Endothelial cell of hepatic sinusoid (primary cell): Measurements from ENCODE around the gene ECI2.

Experiments
- in situ Hi-C: cut with HindIII; loops from 2 replicates; pipeline ENCODE4 v1.10.0; 2017; ENCODE audit warnings: low sequenced_read_pairs

Gene ECI2

DNA sequence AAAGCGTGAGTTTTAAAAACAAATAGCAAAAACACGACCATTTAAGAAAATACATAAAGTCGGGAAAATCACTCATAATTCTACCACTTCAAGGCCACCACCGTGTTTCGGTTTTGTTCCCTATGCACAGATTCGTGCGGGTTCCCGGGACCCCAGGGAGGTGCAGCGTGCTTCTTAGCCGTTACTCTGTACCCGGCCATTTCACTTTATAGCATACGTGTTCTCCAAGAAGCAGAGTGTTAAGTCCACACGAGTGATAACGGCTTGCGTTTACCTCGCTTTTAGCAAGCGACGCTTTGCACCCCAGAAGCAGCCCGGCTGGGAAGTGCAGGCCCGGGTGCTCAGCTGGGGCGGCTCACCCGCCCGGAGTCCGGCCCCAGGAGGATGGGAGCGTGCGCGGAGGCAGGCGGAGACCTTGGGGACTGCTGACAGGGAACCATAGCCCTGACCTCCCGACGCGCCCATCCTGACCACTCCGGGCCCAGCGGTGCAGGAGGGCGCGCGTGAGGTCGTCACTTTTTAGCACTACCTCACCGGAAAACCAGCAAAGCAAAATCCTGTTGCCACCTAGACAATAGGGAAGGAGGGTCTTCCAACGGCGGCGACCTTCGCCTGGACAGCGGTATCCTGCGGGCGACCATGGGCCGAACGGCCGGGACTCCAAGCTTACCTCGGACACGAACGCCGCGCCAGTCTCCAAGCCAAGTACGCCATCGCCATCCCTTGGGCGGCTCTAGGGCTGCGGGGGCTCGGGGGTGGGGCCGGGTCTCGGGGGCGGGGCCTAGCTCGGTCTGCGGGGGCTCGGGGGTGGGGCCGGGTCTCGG, at the start of gene ECI2:
Gene ECI2 (minus strand): TSS at position 735 of the 824 bp plus-strand sequence. CDS start 15 bp downstream, at position 720.
- in situ Hi-C loops: no loop called here

- in situ Hi-C loops: no loop called here
Measured at GRCh38 chr6:4180652-4181255, 45.4 kb upstream of the ECI2 start.

- in situ Hi-C loops: no loop called here
Measured at GRCh38 chr6:4179960-4180651, 44.7 kb upstream of the ECI2 start.

- in situ Hi-C loops: no loop called here
Measured at GRCh38 chr6:4178737-4179333, 43.5 kb upstream of the ECI2 start.

DNA sequence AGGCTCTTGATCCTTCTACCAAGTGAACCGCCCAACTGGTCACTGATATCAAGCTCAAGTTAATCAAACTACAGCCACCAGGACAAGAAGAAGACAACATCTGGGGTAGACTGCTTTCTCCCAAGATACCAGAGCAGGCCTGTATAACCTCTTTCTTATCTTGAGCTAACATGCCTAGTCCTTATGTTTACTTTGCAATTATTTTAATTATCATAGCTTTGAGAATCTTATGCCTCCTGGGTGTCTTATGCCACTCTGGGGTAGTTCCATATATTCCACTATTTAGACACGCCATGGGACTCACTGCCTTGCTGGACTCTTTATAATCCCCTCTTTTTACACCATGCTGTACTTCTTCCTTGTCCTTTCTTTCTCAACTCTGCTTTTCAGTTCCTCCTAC, 41.5 kb upstream of the ECI2 start:
- in situ Hi-C loops: no loop called here

DNA sequence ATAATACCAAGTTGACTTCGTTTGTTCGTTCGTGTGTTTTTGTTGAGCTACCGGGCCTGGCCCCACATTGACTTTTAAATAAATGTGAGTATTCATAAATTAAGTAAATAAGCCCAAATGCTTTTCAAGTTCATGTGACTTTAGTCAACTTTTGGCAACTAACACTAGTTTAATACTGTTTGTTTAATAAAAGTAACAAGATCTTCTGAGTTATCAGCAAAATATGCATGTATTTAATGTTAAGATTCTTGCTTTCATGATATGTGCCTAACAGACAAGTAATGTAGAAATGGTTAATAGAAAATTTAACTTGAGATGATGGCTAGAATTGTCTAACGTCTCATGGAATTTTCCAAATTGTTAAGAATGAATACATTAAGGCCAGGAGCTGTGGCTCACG, 38.7 kb upstream of the ECI2 start:
- in situ Hi-C loops: no loop called here

- in situ Hi-C loops: no loop called here
Measured at GRCh38 chr6:4172368-4172767, 37.0 kb upstream of the ECI2 start.

DNA sequence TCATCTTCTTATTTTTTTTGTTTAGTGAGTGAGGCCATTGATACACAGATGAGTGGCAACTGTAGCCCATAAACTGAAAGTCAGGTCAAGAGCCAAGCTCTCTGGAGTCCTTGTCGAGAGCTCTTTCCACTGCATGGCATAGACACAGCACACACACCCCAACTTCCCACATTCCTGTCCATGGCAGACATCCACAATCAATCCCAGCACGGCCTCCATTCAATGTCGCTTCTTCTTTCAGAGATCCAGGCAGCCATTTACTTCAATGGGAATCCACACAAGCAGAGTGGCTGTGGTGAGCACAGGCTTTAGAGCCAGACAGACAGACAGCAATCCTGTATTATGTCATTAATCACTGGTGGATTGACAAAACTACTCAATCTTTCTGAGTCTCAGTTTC, 34.9 kb upstream of the ECI2 start:
- in situ Hi-C loops: no loop called here

DNA sequence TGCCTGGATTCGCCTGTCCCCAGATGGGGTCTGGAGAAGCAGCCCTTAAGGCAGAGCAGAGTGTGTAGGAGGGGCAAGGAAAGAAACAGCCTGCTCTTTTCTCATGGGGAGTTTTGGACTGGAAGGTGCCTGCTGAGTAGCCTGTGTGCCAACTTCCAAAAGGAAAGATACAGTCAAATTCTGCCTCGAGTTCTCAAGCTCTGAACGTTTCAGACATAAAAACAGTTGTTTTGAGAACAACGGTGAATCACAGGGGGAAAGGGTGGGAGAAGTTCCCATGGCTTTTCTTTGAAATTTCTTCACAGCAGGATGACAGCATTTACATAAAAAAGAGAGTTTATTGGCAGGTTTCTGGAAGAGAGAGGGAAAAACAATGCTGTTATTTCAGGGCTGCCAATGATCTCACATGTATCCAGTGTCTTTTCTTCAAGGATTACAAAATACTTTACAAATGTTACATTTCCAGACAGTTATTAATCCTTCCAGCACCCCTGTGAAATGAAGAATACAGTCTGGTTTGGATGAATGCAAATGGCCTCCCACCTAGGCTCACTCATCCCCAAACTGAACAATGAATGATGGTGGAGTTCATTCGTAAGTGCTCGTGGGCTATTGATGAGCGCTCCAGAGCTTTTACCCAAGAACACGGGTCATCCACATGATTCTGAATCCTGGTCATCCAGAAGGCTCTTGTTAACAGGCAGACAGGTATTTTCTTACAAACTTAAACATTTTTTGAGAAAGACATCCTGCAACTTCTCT, 33.8 kb upstream of the ECI2 start:
- in situ Hi-C loops: no loop called here

DNA sequence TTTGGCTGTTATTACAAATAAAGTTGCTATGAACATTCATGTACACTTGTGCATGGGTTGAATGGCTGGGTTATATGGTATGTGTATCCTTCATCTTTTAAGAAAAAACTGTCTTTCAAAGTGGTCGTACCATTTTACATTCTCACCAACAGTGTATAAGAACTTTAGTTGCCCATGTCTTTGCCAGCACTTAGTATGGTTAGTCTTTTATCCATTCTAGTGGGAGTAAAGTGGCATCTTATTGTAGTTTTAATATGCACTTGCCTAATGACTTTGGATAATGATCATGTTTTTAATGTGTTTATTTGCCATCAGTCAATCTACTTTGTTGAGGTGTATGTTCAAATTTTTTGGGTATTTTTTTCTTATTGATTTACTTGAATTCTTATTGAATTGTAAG, 32.5 kb upstream of the ECI2 start:
- in situ Hi-C loops: no loop called here

DNA sequence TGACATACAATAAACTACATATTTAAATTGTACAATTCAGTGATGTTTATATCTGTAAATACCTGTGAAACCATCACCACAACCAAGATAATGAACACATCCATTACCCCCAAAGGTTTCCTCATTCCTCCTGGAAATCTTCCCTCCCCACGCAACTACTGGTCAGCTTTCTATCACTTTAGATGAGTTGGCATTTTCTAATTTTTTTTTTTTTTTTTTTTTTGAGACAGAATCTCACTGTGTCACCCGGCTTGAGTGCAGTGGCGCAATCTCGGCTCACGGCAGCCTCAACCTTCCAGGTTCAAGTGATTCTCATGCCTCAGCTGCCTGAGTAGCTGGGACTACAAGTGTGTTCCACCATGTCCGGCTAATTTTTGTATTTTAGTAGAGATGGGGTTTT, 31.7 kb upstream of the ECI2 start:
- in situ Hi-C loops: no loop called here

- in situ Hi-C loops: no loop called here
Measured at GRCh38 chr6:4164456-4164855, 29.1 kb upstream of the ECI2 start.

- in situ Hi-C loops: no loop called here
Measured at GRCh38 chr6:4164117-4164442, 28.7 kb upstream of the ECI2 start.

DNA sequence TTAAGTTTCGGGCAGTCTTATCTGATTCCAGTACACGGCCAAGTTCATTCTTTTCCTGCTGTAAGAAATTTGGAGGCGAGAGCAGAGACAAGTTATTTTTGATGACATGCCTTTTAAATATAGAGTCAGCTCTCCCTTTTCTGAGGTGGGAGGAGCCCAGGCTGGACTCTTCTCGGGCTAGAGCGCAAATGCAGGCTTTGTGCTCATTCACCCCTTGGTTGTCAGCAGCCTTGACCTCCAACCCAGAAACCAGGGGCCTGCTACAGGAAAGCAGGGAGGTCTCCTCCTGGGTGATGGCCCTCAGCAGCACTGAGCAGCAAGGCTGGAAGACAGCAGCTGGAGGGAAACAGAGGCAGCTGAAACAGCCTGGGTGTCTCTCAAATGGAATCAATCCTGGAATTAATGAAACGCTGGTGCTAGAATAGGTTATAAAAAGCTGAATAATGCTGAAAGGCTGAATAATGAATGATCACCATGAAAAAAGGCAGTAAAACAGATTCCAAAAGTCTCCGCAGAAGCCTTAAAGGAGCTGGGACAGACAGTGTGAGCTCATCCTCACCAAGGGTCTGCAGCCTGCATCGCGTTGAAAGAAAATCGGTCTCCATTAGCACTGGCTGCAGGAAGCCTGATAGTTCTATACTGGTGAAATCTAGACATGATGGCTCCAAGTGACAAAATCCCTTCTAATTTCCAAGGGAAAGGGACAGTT, 28.2 kb upstream of the ECI2 start:
- in situ Hi-C loops: no loop called here

DNA sequence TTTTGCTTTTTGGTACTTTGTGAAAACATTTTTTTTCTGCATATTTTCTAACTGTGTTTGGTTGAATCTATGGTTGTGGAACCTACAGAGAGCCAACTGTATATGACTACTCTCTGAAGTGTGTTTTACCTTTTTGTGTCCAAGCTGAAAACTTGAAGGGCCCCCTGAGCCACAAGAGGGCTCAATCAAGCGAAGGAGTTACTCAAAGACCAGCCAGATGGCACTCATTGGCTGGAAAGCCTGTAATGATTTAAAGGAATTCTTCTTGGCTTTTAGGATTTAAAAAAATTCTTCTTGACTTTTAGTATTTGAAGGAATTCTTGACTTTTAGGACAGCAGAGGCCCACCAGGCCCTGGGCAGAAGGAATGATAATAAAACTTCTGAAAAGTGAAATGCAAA, 27.0 kb upstream of the ECI2 start:
- in situ Hi-C loops: no loop called here

- in situ Hi-C loops: no loop called here
Measured at GRCh38 chr6:4159491-4159890, 24.1 kb upstream of the ECI2 start.

GRCh38 chr6:4157506-4157905, 22.1 kb upstream of the ECI2 start:
- in situ Hi-C loops: no loop called here

GRCh38 chr6:4155848-4156466, 20.6 kb upstream of the ECI2 start:
- in situ Hi-C loops: no loop called here

DNA sequence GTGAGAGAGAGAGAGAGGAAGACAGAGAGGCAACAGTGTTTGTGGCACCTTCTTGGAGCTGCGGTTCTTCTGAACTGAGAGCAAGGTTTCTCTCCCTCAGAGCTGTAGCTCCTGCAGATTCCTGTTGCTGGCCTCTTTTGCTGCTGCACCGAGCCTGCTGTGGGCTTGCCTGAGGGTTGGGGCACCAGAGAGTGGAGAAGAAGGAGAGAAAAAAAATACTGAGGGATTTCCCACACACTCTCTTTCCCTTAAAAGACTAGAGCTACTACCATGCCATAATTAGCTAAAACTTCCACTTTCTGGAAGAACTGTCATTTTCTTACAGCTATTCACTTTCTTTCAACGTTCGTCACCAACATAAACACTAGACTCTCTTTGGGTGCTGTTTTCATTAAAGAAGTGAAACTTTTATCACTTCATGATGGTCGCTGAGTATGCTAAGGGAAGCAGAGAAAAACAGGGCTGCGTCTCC, 18.2 kb upstream of the ECI2 start:
- in situ Hi-C loops: loop anchor here (5.0 kb wide), 1 partner anchor 96 kb away; no protein-coding TSS in a partner anchor

DNA sequence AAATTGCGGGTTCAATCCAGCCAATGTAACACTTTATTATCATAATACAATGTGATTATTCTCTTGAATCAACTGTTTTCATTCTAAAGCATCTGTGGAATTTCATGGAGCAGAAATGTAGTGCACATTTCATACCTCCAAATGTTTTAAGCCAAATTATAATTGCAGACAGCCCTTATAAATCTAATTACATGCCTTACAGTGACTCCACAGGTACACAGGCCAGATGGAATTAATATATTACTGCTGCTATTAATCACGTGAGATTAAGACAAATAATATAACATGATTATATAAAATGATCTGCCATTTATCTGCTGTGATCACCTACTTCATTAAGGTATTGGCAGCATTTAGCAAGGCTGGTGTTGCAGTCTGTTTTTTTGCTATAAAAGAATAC, 9.7 kb upstream of the ECI2 start:
- in situ Hi-C loops: no loop called here
